ENCODE measurements around the gene NDUFB11.

The NDUFB11 gene

GRCh38 chrX:47144626-47145394, at the start of gene NDUFB11, which contains the start of gene RBM10:
Gene NDUFB11 (minus strand): TSS chrX:47144702. CDS start chrX:47144679, 23 bp downstream.
Gene RBM10 (plus strand): TSS chrX:47145221. CDS start chrX:47147482, 2,261 bp downstream.
- DNase-seq (ENCODE audit: low spot score), result peak; percentile 93

- DNase-seq (ENCODE audit: low spot score), result peak; percentile 97
Observed at GRCh38 chrX:47193475-47194193, 49.1 kb upstream of the NDUFB11 start, which contains the start of gene UBA1. Gene UBA1 (plus strand): TSS chrX:47193829. CDS start chrX:47198803, 4,974 bp downstream.

- peak; percentile 36 for DNase-seq (ENCODE audit: low spot score)
Observed at GRCh38 chrX:47191806-47192401, 47.4 kb upstream of the NDUFB11 start.

DNA sequence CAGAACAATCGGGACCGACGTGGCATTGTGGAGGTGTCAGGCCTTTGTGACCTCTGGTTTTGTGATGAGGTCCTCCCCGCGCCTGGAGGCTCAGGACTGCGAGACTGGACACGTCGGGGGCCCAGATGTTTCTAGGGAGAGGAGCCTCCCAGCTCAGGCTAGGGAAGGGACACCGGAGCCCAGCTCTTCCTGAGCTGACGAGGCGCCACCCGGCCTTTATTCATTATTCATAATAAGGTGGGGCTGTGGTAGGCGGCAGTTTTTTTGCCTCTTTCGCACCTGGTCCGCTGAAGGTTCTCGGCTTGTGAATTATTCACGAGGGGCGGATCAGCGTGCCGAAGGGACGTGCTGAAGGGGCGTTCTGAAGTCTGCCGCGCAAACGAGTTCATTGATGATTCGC, 46.8 kb upstream of the NDUFB11 start:
- peak; percentile 34 for DNase-seq (ENCODE audit: low spot score)

DNA sequence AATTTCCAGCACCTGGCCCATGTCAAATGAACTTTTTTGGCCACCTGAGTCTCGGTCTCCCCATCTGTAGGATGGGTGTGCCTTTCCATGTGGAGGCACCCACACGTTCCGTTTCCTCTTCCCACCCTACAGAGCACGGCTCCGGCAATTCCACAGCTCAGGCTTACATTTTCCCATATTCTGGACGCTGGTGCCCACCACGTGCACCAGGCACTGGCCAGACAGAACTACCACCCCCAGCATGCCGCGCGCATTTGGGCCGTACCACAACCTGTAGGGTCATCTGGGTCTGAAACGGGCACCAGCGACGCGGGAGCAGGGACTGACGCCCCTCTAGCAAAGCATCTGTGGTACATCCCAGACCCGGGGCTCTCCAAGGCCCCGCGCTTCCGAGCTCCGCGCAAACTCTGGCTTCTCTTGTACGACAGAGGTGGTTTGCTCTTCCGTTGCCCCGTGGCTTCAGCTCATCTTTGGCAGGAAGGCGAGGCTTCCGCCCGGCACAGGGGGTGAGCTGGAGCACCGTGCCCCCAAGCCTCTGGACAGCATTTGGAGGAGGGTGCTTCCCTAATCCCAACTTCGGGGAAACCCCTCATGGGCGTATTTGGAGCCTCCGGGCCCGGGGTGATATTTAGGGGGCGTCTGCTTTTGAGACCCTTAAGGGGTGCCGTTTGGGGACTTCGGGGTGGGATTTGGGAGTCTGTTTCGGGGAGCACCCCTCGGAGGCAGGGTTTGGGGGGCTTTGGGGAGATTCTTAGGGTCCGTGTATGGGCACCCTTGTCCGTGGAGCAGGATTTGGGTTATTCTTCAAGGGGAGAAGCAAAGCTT, 46.2 kb upstream of the NDUFB11 start:
- DNase-seq (ENCODE audit: low spot score), result peak; percentile 95

DNA sequence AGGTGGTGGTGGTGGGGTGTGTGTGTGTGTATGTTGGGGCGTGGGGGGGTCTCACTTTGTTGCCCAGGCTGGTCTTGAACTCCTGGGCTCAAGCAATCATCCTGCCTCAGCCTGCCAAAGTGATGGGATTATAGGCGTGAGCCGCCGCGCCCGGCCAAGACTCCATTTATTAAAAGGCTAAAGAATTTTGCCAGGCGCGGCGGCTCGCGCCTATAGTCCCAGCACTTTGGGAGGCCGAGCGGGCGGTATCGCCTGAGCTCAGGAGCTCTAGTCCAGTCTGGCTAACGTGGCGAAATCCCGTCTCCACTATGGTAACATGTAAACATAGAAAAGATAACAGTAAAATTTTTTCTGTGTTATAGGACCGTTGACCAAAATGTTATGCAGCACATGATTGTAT, 45.4 kb upstream of the NDUFB11 start:
- DNase-seq (ENCODE audit: low spot score), result no peak

- no peak for DNase-seq (ENCODE audit: low spot score)
Observed at GRCh38 chrX:47187106-47187677, 42.7 kb upstream of the NDUFB11 start.

GRCh38 chrX:47186096-47186740, 41.7 kb upstream of the NDUFB11 start:
- DNase-seq (ENCODE audit: low spot score), result no peak

DNA sequence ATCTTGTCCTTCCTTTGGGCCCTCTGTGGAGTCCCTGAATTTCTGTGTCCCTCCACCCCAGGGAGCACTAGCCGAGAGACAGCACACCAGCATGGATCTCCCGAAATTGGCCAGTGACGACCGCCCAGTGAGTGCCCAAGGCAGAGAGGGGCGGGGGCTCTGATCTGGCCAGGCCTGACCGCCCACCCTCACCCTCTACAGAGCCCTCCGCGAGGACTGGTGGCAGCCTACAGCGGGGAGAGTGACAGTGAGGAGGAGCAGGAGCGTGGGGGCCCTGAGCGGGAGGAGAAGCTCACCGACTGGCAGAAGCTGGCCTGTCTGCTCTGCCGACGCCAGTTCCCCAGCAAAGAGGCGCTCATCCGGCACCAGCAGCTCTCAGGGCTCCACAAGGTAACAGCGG, 40.7 kb upstream of the NDUFB11 start:
- no peak for DNase-seq (ENCODE audit: low spot score)

- DNase-seq (ENCODE audit: low spot score), result no peak
Observed at GRCh38 chrX:47184486-47184885, 40.0 kb upstream of the NDUFB11 start.

DNA sequence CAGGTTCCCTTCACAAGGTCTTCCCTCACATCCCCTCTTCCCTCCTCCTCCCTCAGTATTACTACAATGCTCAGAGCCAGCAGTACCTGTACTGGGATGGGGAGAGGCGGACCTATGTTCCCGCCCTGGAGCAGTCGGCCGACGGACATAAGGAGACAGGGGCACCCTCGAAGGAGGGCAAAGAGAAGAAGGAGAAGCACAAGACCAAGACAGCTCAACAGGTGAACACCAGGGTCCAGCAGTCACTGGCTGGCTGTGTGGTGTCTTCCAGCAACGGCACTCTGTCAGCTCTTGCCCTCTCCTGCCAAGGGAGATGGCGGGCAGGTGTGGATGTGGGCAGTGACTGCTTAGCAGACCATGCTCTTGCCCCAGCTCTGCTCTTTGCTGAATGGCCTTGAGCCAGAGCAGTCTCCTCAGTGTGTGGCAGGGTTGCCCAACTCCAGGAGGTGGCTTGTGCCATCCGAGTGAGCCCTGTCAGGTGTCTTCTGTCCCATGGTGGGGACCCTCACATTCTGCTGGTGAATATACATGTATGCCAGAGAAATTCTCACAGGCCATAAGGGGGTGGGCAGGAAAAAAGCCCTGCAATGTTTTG, 37.7 kb upstream of the NDUFB11 start:
- DNase-seq (ENCODE audit: low spot score), result no peak

DNA sequence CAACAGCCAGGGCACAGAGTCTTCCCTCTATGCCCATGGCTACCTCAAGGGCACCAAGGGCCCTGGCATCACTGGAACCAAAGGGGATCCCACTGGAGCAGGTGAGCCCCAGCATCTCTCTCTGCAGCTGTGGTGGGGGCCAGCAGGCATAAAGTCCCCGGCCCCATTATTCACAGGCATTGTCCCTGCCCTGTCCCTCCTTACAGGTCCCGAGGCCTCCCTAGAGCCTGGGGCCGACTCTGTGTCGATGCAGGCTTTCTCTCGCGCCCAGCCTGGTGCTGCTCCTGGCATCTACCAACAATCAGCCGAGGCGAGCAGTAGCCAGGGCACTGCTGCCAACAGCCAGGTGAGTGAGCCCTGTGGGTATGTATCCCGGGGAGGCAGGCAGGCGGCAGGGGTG, 36.8 kb upstream of the NDUFB11 start:
- no peak for DNase-seq (ENCODE audit: low spot score)

DNA sequence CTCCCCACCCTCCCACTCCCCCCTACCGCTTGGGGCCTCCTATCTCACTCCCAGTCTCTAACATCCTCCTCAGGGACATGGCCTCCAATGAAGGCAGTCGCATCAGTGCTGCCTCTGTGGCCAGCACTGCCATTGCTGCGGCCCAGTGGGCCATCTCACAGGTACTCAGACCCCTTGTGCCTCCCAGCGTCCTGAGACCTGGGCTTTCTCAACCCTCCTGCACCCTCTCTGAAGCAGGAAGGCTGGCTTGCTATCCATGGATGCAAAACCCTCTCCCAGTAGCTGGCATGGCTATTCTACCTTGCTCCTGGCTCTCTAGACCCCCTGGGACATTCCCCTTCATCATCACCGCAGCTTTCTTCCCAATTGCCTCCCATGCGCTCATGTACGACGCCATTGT, 35.8 kb upstream of the NDUFB11 start:
- no peak for DNase-seq (ENCODE audit: low spot score)

DNA sequence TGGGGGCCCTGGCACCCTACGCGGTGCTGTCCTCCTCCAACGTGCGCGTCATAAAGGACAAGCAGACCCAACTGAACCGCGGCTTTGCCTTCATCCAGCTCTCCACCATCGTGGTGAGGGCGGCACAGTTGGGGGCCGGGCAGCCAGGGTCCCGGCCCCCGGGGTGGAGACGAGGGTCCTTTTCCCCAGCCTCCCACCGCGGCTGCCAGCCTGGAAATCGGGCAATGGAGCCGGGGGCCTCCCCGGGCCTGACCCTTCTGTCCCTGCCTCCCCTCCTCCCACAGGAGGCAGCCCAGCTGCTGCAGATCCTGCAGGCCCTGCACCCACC, 35.4 kb upstream of the NDUFB11 start:
- no peak for DNase-seq (ENCODE audit: low spot score)

DNA sequence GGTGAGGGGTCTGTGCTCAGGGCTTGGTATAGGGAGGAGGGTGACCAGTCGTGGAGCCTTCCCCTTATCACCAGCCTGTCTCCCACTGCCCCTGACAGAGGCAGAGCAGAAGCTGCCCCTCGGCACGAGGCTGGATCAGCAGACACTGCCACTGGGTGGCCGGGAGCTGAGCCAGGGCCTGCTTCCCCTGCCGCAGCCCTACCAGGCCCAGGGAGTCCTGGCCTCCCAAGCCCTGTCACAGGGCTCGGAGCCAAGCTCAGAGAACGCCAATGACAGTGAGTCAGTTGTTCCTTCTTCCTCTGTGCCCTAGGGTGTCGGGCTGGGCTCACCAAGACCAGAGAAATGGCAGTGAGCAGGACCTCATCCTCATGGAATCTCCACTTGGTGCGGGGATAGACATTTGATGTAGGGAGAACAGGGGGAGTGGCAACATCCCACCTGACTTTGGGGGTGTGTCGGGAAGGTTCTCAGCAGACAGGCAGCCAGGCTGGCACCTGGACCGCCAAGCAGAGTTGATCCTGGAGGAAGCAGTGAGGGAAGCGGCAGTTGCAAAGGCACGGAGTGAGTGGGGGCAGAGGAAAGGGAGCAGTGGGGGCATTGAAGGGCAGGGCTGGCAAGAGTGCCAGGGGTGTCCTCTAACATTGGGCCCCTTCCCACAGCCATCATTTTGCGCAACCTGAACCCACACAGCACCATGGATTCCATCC, 34.9 kb upstream of the NDUFB11 start:
- no peak for DNase-seq (ENCODE audit: low spot score)

- DNase-seq (ENCODE audit: low spot score), result no peak
Observed at GRCh38 chrX:47178337-47178736, 33.8 kb upstream of the NDUFB11 start.

- DNase-seq (ENCODE audit: low spot score), result no peak
Observed at GRCh38 chrX:47177079-47177478, 32.6 kb upstream of the NDUFB11 start.

DNA sequence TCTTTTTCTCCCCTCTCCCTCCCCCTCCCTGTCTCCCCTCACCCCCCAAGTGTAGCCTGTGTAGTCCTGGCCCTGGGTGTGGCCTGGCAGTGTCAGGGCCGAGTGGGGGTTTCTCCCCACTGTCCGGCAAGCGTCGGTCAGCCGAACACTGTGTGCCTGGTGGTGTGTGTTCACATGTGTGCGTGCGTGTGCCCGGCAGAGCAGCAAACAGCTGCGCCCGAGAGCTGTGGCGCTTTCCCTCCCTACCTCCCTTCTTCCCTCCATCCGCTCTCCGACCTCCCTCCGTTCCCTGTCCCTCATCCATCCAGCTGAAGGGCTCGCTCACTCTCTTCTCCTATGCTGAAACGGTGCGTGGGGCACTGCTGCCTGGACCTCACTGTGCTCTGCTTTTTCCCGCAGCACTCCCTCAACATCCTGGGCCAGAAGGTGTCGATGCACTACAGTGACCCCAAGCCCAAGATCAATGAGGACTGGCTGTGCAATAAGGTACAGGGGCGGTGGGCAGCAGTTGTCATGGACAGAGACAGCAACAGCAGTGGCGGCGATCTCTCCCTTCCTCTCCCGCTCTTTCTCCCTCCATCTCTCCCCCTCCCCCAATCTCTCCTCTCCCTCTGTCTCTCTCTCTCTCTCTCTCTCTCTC, 31.7 kb upstream of the NDUFB11 start:
- no peak for DNase-seq (ENCODE audit: low spot score)

DNA sequence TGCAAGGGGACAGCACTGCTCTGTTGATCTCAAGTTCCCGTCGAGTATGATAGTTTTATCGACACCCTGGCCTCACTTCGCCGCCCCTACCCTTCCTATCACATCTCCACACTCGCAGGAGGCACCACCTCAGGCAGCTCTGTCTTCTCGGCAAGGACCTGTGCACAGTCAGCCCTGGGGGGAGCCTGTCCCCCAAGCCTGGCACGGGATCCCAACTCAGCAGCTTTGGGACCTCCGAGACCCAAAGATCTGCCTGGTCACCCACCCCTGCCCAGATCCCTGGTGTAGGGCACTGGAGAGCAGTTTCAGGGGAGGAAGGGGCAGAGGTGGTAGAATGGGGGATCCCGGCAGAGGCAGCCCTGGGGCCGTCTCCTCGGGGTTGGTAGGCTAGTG, 31.1 kb upstream of the NDUFB11 start:
- DNase-seq (ENCODE audit: low spot score), result no peak
